Activated CD8-positive, alpha-beta T cell treated with anti-CD3 and anti-CD28 coated beads for 36 hours (primary cell): ENCODE measurements around the gene CACNA2D3. TPM values are rescaled to one million over a fixed set of nuclear protein-coding genes. Genes with fewer than 3 reads are reported as not detected.
A peak's percentile ranks its signal among the peaks of the same experiment; 100 is the strongest.

Source experiments
- ATAC-seq: fragments of 200-7000 bp; cut with Tn5 transposase; one replicate; pipeline ENCODE4 v1.10.0; 2021; ENCODE audit warnings: mild to moderate bottlenecking, moderate library complexity
- CTCF ChIA-PET: fragments of 350-600 bp; sonication (Branson Sonifier 250); formaldehyde crosslinking; loops from one replicate; lab custom pipeline; 2021; ENCODE audit warnings: antibody characterized with exemption; lab: Charles Lee
- POLR2A ChIA-PET: fragments of 350-600 bp; sonication (Branson Sonifier 250); formaldehyde crosslinking; loops from one replicate; lab custom pipeline; 2021; ENCODE audit warnings: antibody characterized with exemption; lab: Charles Lee
- DNase-seq: peaks from one replicate; pipeline ENCODE4 v3.0.0-alpha.2; 2020
- H3K27ac Mint-ChIP-seq: one replicate; pipeline ENCODE4 v1.8.0; 2021; ENCODE audit warnings: mild to moderate bottlenecking, mixed read lengths
- H3K27me3 Mint-ChIP-seq: one replicate; pipeline ENCODE4 v1.8.0; 2021; ENCODE audit warnings: mixed read lengths
- H3K36me3 Mint-ChIP-seq: one replicate; pipeline ENCODE4 v1.8.0; 2021; ENCODE audit warnings: low read depth, mixed read lengths
- H3K4me1 Mint-ChIP-seq: one replicate; pipeline ENCODE4 v1.8.0; 2021; ENCODE audit warnings: low read depth, mixed read lengths
- H3K4me3 Mint-ChIP-seq: one replicate; pipeline ENCODE4 v1.8.0; 2021; ENCODE audit warnings: mild to moderate bottlenecking, moderate library complexity, mixed read lengths
- H3K9me3 Mint-ChIP-seq: one replicate; pipeline ENCODE4 v1.8.0; 2021; ENCODE audit warnings: mixed read lengths
- CTCF ChIP-seq: fragments of 200-600 bp; IDR thresholded peaks from one replicate; pipeline ENCODE4 v1.8.0; 2022; ENCODE audit warnings: antibody characterized with exemption, mild to moderate bottlenecking
- intact Hi-C: fragments of 100-400 bp; cut with micrococcal nuclease; formaldehyde crosslinking; loops from one replicate; pipeline ENCODE4 v1.10.0; 2022
- total RNA-seq, 2 experiments: library from RNA; stranded (reverse); gene quantifications; one replicate each; pipeline ENCODE4 v1.2.3, GENCODE V29; 2021

The CACNA2D3 gene
- total RNA-seq, 2 experiments from 2014 or later, result not detected

DNA sequence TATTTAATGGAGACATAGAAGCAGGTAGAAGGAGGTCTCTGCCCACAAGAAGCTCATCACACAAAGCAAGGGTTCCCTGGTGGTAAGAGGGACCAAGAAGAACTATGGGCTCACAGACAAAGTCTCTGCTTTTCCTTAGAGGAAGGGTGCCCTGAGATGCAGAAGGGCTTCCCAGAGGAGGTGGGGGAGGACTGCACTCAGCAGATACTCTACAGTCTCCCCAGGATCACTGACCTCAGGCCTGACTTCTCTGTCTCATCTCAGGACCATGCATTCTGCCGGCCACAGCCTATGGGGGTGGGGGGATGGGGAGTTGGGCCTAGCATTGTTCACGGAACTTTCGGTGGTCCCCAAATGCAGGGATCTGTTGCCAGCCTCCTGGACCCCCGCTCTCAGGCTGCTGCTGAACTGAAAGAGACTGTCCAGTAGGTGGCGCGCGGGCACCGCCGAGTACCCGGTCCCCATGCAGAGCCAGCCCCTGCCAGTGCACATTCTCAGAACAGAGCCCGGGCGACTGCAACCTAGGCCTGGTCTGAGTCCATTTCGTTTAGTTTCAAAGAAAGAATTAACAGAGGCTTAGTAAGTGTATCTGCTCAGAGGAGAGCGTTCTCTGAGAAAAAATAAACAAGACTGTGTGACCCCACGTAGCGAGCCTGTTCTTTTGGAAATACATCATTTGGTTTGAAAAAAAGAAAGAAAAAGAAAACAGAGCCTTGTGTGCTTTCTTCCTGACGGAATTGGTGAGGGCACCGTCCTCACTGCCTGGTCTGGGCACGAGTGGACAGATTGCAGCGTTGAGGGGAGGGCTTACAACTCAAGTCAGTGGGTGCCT, 731.4 kb downstream of the CACNA2D3 start:
- ChIA-PET POLR2A (no interaction called here), CTCF (interaction anchor here (0.8 to 1.6 kb wide), 8 partner anchors 12 to 1397 kb away, joined by 3 to 7 read pairs (median 3); no protein-coding TSS in a partner anchor)
- intact Hi-C loops, result loop anchor here (10.0 kb wide), 1 partner anchor 1401 kb away; no protein-coding TSS in a partner anchor
- Mint-ChIP-seq H3K27ac (no peak overlapping the region), H3K4me3 (no peak overlapping the region), H3K27me3 (peaks cover 5% of the 10 kb centered on the region), H3K4me1 (no peaks in the 10 kb centered on the region), H3K9me3 (no peaks in the 10 kb centered on the region), H3K36me3 (no peaks in the 10 kb centered on the region)
- ATAC-seq, result no peak
- TF ChIP-seq CTCF, result peak; percentile 79
- peak; percentile 66 for DNase-seq

DNA sequence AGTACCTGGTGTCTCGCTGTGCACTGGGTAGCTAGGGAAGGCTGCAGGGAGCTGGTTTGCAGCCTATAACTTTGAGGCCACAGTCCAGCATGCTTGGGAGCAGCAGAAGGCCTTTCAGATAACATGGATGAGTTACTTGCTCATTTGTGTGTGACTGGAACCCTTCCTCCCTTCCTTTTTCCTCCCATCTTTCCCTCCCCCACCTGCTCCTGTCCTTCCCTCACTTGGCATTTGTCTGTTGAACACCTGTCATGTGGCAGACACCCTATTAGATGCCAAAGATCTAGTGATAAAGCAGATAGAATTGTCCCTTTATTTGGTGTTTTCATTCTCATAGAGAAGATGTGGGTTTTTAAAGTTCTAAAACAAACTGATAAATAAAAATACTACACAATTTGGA, 733.9 kb downstream of the CACNA2D3 start:
- no peak for DNase-seq
- H3K4me3 Mint-ChIP-seq, result no peak overlapping the region
- H3K27me3 Mint-ChIP-seq, result peaks cover 5% of the 10 kb centered on the region
- no peaks in the 10 kb centered on the region for H3K9me3 Mint-ChIP-seq
- no peaks in the 10 kb centered on the region for H3K4me1 Mint-ChIP-seq
- POLR2A ChIA-PET, result no interaction called here
- intact Hi-C loops, result loop anchor here (10.0 kb wide), 1 partner anchor 1399 kb away; no protein-coding TSS in a partner anchor
- TF ChIP-seq CTCF, result no peak
- H3K27ac Mint-ChIP-seq, result no peak overlapping the region
- CTCF ChIA-PET, result interaction anchor here (1.2 kb wide), 1 partner anchor 25 kb away, joined by 3 read pairs; no protein-coding TSS in a partner anchor
- H3K36me3 Mint-ChIP-seq, result no peaks in the 10 kb centered on the region
- no peak for ATAC-seq

DNA sequence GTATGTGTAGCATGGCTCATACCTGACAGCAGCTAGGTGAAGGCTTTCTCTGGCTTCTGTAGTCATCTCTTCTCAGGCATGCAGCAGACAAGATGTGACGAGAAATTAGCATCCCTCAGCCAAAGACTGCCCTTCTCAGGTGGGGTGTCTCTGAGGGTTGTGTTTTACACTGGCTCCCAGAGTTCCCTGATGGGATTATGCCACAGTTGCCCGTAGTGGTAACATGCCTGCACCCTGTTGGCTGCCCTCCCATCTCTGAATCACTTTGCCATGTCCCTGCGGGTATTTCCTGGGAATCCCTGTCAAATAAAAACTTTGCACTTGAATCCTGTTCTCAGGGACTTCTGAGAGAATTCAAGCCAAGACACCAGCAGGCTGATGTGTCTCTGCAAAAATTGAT, 735.0 kb downstream of the CACNA2D3 start:
- Mint-ChIP-seq H3K36me3 (no peaks in the 10 kb centered on the region), H3K4me3 (no peak overlapping the region), H3K4me1 (no peaks in the 10 kb centered on the region), H3K27me3 (peaks cover 5% of the 10 kb centered on the region), H3K27ac (no peak overlapping the region), H3K9me3 (no peaks in the 10 kb centered on the region)
- POLR2A ChIA-PET, result no interaction called here
- no peak for TF ChIP-seq CTCF
- DNase-seq (no peak), ATAC-seq (no peak)
- CTCF ChIA-PET, result interaction anchor here (1.2 kb wide), 1 partner anchor 26 kb away, joined by 3 read pairs; no protein-coding TSS in a partner anchor
- intact Hi-C loops, result loop anchor here (10.0 kb wide), 1 partner anchor 1397 kb away; no protein-coding TSS in a partner anchor

DNA sequence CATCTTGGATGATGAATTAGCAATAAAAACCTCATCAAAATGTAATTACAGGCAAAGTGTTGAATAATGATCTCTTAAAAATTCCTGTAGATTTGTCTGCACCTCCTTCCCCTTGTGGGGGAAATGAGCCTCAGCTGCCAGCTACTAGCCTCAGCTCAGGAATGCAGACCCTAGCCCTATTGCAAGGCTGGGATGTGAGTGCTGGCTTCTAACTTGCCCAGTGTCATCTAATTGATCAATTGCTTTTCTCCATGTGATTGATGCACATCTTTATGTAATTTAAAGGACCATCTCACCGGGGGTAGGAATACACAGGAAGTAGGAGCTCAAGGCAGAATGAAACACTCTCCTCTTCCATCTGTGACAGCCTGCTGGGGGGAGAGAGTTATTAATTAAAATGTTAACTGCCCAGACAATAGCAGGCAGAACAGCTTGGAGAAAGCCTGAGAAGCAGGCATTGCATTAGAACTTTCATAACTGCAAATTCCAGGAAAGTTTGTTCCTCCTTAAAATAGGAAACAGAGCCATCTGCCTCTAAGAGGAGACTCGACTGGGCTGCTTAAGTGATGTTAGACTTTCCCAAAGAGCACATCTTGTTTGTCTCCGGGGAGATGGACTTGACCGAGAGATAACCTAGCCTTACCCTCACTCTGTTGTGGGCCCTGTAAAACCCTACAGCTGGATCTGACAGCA, 735.9 kb downstream of the CACNA2D3 start:
- Mint-ChIP-seq H3K27ac (no peak overlapping the region), H3K4me1 (no peaks in the 10 kb centered on the region), H3K4me3 (no peak overlapping the region), H3K9me3 (no peaks in the 10 kb centered on the region), H3K36me3 (no peaks in the 10 kb centered on the region), H3K27me3 (peaks cover 5% of the 10 kb centered on the region)
- DNase-seq (no peak), ATAC-seq (no peak)
- TF ChIP-seq CTCF, result no peak
- intact Hi-C loops, result loop anchor here (10.0 kb wide), 1 partner anchor 1397 kb away; no protein-coding TSS in a partner anchor
- ChIA-PET CTCF (no interaction called here), POLR2A (no interaction called here)
